ENCODE data around the gene ABCA1. TPM values are rescaled to one million over a fixed set of nuclear protein-coding genes. Genes with fewer than 3 reads are reported as not detected.
A peak's percentile ranks its signal among the peaks of the same experiment; 100 is the strongest.

Gene ABCA1
- total and polyA plus RNA-seq, 2 of the 13 experiments (the other 11 are each of a cell fraction or from before 2014, with no cell fraction given), result 26.8 to 63.8 TPM

DNA sequence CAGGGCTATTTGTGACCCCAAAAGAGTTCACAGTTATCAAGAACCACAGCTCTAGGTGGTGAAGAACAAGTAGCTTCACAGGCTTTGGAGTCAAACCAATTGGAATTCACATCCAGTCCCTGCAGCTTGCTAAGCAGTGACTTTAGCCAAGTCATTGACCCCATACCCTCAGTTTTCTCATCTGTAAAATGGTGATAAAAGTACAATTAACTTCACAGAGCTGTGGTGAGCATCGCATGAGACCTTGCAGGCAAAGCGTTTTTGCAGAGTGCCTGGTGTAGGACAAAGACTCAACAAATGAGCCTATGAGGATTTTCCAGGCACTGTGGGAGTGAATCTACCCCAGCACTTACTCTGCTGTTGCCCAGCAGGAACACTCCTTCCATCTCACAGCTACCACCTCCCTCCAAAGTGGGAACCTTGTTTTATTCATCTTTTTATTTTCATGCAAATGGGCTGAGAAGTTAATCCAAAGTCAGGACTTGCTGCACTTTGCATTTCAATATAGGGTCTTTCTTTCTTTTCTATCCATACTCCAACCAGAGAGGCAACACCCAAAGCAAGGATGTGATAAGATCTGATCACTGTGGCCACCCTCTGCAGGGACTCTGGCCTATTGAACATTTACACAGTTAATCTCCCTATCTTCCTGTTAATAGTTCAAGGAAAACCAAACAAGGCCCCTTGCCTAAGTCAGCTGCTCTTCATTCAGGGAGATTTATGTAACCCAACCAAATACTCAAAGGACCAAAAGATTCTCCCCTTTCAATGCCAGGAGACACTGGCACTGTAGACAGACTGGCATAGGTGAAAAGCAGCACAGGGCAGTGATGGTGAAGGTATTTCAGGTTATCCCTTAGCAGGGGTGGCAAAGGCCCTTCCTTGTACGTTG, 41.9 kb downstream of the ABCA1 start (continued):
- TF ChIP-seq SRSF4 (IDR thresholded peaks at IDR 0.05; ENCODE audit: low read depth, low read length, poor library complexity, severe bottlenecking) (no peak), ZNF33A (CRISPR knock-in tag; IDR thresholded peaks at IDR 0.05; ENCODE audit: borderline replicate concordance) (no peak), ELF4 (CRISPR knock-in tag; IDR thresholded peaks at IDR 0.05; ENCODE audit: borderline replicate concordance) (no peak), SIN3B (IDR thresholded peaks at IDR 0.05; ENCODE audit: low read length) (no peak), AKAP8 (CRISPR knock-in tag; IDR thresholded peaks at IDR 0.05) (0 out of 2 replicates have a peak, but pooled peaks have one; percentile 47), XRCC5 (optimal IDR thresholded peaks at IDR 0.05; ENCODE audit: low read length) (no peak), SMARCE1 (IDR thresholded peaks at IDR 0.05; ENCODE audit: borderline replicate concordance) (no peak), SAFB2 (CRISPR knock-in tag; IDR thresholded peaks at IDR 0.05; ENCODE audit: borderline replicate concordance, low read depth) (peak; percentile 47; the same call in 1 of the 2 replicates), ZNF34 (CRISPR knock-in tag; IDR thresholded peaks at IDR 0.05; ENCODE audit: borderline replicate concordance) (no peak), GABPA (IDR thresholded peaks at IDR 0.05; ENCODE audit: low read depth, low read length) (no peak), GABPA (CRISPR knock-in tag; IDR thresholded peaks at IDR 0.05; ENCODE audit: low read depth) (no peak; the same call in 1 of the 2 replicates), ZNF652 (CRISPR knock-in tag; IDR thresholded peaks at IDR 0.05; ENCODE audit: borderline replicate concordance, low read depth) (peak; percentile 60; the same call in 1 of the 2 replicates), TEAD3 (CRISPR knock-in tag; optimal IDR thresholded peaks at IDR 0.05; ENCODE audit: borderline replicate concordance) (peak; percentile 88), MIER3 (CRISPR knock-in tag; IDR thresholded peaks at IDR 0.05; ENCODE audit: borderline replicate concordance) (peak; percentile 67; the same call in 1 of the 2 replicates), MBD4 (IDR thresholded peaks at IDR 0.05; ENCODE audit: borderline replicate concordance, low read length) (0 out of 2 replicates have a peak, but pooled peaks have one; percentile 48), SRF (IDR thresholded peaks at IDR 0.05; ENCODE audit: low read depth, low read length) (no peak), ZNF737 (CRISPR knock-in tag; IDR thresholded peaks at IDR 0.05; ENCODE audit: borderline replicate concordance) (no peak), RBFOX2 (IDR thresholded peaks at IDR 0.05; ENCODE audit: low read depth, low read length) (no peak)
- TF ChIP-seq, protein P1, sequence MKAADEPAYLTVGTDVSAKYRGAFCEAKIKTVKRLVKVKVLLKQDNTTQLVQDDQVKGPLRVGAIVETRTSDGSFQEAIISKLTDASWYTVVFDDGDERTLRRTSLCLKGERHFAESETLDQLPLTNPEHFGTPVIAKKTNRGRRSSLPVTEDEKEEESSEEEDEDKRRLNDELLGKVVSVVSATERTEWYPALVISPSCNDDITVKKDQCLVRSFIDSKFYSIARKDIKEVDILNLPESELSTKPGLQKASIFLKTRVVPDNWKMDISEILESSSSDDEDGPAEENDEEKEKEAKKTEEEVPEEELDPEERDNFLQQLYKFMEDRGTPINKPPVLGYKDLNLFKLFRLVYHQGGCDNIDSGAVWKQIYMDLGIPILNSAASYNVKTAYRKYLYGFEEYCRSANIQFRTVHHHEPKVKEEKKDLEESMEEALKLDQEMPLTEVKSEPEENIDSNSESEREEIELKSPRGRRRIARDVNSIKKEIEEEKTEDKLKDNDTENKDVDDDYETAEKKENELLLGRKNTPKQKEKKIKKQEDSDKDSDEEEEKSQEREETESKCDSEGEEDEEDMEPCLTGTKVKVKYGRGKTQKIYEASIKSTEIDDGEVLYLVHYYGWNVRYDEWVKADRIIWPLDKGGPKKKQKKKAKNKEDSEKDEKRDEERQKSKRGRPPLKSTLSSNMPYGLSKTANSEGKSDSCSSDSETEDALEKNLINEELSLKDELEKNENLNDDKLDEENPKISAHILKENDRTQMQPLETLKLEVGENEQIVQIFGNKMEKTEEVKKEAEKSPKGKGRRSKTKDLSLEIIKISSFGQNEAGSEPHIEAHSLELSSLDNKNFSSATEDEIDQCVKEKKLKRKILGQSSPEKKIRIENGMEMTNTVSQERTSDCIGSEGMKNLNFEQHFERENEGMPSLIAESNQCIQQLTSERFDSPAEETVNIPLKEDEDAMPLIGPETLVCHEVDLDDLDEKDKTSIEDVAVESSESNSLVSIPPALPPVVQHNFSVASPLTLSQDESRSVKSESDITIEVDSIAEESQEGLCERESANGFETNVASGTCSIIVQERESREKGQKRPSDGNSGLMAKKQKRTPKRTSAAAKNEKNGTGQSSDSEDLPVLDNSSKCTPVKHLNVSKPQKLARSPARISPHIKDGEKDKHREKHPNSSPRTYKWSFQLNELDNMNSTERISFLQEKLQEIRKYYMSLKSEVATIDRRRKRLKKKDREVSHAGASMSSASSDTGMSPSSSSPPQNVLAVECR (CRISPR knock-in tag; IDR thresholded peaks at IDR 0.05; ENCODE audit: borderline replicate concordance), result peak; percentile 41; the same call in 1 of the 2 replicates
- TF ChIP-seq, protein P2, sequence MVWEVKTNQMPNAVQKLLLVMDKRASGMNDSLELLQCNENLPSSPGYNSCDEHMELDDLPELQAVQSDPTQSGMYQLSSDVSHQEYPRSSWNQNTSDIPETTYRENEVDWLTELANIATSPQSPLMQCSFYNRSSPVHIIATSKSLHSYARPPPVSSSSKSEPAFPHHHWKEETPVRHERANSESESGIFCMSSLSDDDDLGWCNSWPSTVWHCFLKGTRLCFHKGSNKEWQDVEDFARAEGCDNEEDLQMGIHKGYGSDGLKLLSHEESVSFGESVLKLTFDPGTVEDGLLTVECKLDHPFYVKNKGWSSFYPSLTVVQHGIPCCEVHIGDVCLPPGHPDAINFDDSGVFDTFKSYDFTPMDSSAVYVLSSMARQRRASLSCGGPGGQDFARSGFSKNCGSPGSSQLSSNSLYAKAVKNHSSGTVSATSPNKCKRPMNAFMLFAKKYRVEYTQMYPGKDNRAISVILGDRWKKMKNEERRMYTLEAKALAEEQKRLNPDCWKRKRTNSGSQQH (CRISPR knock-in tag; IDR thresholded peaks at IDR 0.05; ENCODE audit: low read depth), result no peak
- TF ChIP-seq, protein P3, sequence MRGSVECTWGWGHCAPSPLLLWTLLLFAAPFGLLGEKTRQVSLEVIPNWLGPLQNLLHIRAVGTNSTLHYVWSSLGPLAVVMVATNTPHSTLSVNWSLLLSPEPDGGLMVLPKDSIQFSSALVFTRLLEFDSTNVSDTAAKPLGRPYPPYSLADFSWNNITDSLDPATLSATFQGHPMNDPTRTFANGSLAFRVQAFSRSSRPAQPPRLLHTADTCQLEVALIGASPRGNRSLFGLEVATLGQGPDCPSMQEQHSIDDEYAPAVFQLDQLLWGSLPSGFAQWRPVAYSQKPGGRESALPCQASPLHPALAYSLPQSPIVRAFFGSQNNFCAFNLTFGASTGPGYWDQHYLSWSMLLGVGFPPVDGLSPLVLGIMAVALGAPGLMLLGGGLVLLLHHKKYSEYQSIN (CRISPR knock-in tag; IDR thresholded peaks at IDR 0.05; ENCODE audit: borderline replicate concordance), result no peak
- TF ChIP-seq, protein P4, sequence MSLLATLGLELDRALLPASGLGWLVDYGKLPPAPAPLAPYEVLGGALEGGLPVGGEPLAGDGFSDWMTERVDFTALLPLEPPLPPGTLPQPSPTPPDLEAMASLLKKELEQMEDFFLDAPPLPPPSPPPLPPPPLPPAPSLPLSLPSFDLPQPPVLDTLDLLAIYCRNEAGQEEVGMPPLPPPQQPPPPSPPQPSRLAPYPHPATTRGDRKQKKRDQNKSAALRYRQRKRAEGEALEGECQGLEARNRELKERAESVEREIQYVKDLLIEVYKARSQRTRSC (CRISPR knock-in tag; IDR thresholded peaks at IDR 0.05; ENCODE audit: low read depth), result no peak
